ENCODE results near the gene NME3. TPM values are rescaled to one million over a fixed set of nuclear protein-coding genes. Genes with fewer than 3 reads are reported as not detected.

NME3 gene
- total and polyA plus RNA-seq, 2 of the 4 experiments (the other 2 are of a cell fraction), result 12.7 to 41.2 TPM

DNA sequence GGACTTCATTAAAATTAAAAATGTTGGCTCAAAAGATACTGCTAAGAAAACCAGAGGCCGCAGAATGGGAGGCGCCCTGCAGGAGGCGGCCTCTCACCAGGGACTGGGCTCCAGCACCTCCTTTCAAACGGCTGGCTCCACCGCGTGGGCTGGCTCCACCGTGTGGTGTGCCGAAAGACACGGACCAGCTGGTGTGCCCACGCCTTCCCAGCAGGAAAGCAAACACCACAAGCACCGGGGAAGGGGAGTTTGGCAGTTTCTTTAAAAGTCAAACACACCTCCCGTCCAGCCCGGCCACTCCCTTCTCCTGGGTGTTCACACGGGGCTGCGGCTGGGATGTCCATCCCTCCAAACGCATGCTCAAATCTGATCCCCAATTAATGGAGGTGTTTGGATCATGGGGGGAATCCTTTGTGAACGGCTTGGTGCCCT, 41.4 kb upstream of the NME3 start (continued):
- TF ChIP-seq RAD21 (IDR thresholded peaks at IDR 0.05; ENCODE audit: low read length), result peak; percentile 70

DNA sequence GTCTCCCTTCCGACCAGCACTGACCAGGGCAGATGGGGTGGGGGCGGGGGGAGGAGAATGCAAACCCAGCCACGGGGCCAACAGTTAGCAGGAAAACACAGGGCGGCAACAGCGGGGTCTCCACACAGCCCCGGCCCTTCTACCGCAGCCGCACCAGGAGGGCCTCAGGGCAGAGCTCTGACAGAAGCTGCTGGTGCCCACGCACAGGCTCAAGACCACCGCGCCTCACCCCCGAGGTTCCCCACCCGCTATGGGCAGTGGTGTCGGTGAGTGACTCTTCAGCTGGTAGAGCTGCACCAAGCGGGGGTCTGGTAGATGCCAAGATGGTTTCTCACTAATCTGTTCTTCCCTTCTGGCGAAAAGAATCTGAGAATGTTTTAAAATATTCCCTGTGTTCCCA, 39.2 kb upstream of the NME3 start:
- Histone ChIP-seq H3K14ac (replicated peaks; ENCODE audit: low read depth, low read length) (no peak overlapping the region), H2AK5ac (ENCODE audit: low read depth, low read length) (no peak overlapping the region), H3K4me2 (ENCODE audit: low read depth, low read length) (no peak overlapping the region), H3K79me1 (ENCODE audit: low read depth in 1 of 2, low read length in 2 of 2) (0 out of 4 replicates have a peak, but pooled peaks cover 0 to 2% of the 10 kb centered on the region in 2 experiments), H4K91ac (ENCODE audit: insufficient read depth, low read depth, low read length) (no peak overlapping the region), H3K27me3 (ENCODE audit: control insufficient read depth, insufficient read depth, low read length) (no peaks in the 10 kb centered on the region), H3K4me1 (ENCODE audit: control insufficient read depth, insufficient read depth, low read length) (peaks cover 4% of the 10 kb centered on the region; the same call in 1 of the 2 replicates), H2AFZ (replicated peaks; ENCODE audit: low read length, poor library complexity) (no peak overlapping the region), H3K4ac (ENCODE audit: low read depth, low read length) (no peak overlapping the region), H2BK20ac (ENCODE audit: low read depth, low read length) (no peak overlapping the region), H3K9me1 (ENCODE audit: insufficient read depth, low read length) (peaks cover 2% of the 10 kb centered on the region; the same call in 1 of the 2 replicates), H4K20me1 (ENCODE audit: insufficient read depth, low read length) (no peaks in the 10 kb centered on the region), H3K4me3 (ENCODE audit: insufficient read depth, low read depth, low read length) (no peak overlapping the region), H2BK15ac (ENCODE audit: low read depth, low read length) (no peak overlapping the region), H2BK120ac (ENCODE audit: low read depth, low read length) (no peak overlapping the region), H2AK9ac (replicated peaks; ENCODE audit: low read depth, low read length, poor library complexity) (no peak overlapping the region), H3K18ac (ENCODE audit: low read depth, low read length) (no peak overlapping the region), H3K27ac (ENCODE audit: insufficient read depth, low read length) (no peak overlapping the region), H3K56ac (ENCODE audit: extremely low read depth, insufficient read depth, low read length) (no peak overlapping the region), H4K5ac (ENCODE audit: low read depth, low read length) (no peak overlapping the region), H3K36me3 (ENCODE audit: control insufficient read depth, insufficient read depth, low read length) (peaks cover 20% of the 10 kb centered on the region; the same call in 1 of the 2 replicates), H3K9ac (ENCODE audit: low read depth, low read length) (no peak overlapping the region), H4K8ac (ENCODE audit: low read depth in 2 of 2, low read length in 2 of 2) (no peak overlapping the region), H3K9me3 (ENCODE audit: control insufficient read depth, insufficient read depth, low read length) (no peaks in the 10 kb centered on the region), H2BK5ac (ENCODE audit: low read depth, low read length, poor library complexity, severe bottlenecking) (no peak overlapping the region), H3K23ac (ENCODE audit: low read depth, low read length) (no peak overlapping the region)
- CTCF ChIA-PET, result no interaction called here
- in situ Hi-C loops (cut with MboI; ENCODE audit: low sequenced_read_pairs) (no loop called here), dilution Hi-C loops (cut with HindIII; ENCODE audit: low sequenced_read_pairs, unreplicated experiment) (no loop called here), intact Hi-C loops (cut with micrococcal nuclease) (no loop called here)
- DNase-seq, result no peak
- no peak for ATAC-seq (ENCODE audit: low read depth)
- WGBS, 2 experiments (ENCODE audit: extremely low coverage in 2 of 2, insufficient read length in 1 of 2), result 93% methylated on average over 3 of the region's 16 CpGs; no CpG with 5 or more reads in 1 of the 2 experiments
- POLR2A ChIA-PET (ENCODE audit: unreplicated experiment), result no interaction called here
- TF ChIP-seq FOS (IDR thresholded peaks at IDR 0.05; ENCODE audit: low read depth, low read length) (no peak), NFE2L2 (IDR thresholded peaks at IDR 0.05; ENCODE audit: low read depth, low read length) (no peak), RCOR1 (IDR thresholded peaks at IDR 0.05; ENCODE audit: insufficient replicate concordance, low read length) (no peak), BHLHE40 (IDR thresholded peaks at IDR 0.05; ENCODE audit: low read depth, low read length) (no peak), CEBPB (IDR thresholded peaks at IDR 0.05; ENCODE audit: low read depth, low read length) (no peak), MAZ (IDR thresholded peaks at IDR 0.05; ENCODE audit: borderline replicate concordance, low read depth, low read length) (no peak), MAFK (IDR thresholded peaks at IDR 0.05; ENCODE audit: low read depth, low read length) (no peak), SMC3 (IDR thresholded peaks at IDR 0.05; ENCODE audit: low read depth, low read length) (no peak)
- TF ChIP-seq, protein P1, sequence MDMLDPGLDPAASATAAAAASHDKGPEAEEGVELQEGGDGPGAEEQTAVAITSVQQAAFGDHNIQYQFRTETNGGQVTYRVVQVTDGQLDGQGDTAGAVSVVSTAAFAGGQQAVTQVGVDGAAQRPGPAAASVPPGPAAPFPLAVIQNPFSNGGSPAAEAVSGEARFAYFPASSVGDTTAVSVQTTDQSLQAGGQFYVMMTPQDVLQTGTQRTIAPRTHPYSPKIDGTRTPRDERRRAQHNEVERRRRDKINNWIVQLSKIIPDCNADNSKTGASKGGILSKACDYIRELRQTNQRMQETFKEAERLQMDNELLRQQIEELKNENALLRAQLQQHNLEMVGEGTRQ (IDR thresholded peaks at IDR 0.05; ENCODE audit: low read depth, low read length), result no peak
- TF ChIP-seq, protein P2, sequence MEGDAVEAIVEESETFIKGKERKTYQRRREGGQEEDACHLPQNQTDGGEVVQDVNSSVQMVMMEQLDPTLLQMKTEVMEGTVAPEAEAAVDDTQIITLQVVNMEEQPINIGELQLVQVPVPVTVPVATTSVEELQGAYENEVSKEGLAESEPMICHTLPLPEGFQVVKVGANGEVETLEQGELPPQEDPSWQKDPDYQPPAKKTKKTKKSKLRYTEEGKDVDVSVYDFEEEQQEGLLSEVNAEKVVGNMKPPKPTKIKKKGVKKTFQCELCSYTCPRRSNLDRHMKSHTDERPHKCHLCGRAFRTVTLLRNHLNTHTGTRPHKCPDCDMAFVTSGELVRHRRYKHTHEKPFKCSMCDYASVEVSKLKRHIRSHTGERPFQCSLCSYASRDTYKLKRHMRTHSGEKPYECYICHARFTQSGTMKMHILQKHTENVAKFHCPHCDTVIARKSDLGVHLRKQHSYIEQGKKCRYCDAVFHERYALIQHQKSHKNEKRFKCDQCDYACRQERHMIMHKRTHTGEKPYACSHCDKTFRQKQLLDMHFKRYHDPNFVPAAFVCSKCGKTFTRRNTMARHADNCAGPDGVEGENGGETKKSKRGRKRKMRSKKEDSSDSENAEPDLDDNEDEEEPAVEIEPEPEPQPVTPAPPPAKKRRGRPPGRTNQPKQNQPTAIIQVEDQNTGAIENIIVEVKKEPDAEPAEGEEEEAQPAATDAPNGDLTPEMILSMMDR (conservative IDR thresholded peaks at IDR 0.05; ENCODE audit: low read depth, low read length), result no peak
- TF ChIP-seq, protein P3, sequence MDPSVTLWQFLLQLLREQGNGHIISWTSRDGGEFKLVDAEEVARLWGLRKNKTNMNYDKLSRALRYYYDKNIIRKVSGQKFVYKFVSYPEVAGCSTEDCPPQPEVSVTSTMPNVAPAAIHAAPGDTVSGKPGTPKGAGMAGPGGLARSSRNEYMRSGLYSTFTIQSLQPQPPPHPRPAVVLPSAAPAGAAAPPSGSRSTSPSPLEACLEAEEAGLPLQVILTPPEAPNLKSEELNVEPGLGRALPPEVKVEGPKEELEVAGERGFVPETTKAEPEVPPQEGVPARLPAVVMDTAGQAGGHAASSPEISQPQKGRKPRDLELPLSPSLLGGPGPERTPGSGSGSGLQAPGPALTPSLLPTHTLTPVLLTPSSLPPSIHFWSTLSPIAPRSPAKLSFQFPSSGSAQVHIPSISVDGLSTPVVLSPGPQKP (IDR thresholded peaks at IDR 0.05; ENCODE audit: borderline replicate concordance, low read depth, low read length), result no peak
- BruUV-seq (replicated peaks), result no TSS peak
